A673 (cell line): Measurements from ENCODE around the gene LBR.

ENCODE experiments used
- CTCF ChIP-seq: fragments of 300-800, 200-600 bp; sonication (generic); conservative IDR thresholded peaks from 2 replicates; pipeline ENCODE4 v1.5.1; 2017; ENCODE audit warnings: low read depth, mild to moderate bottlenecking, antibody characterized with exemption, low read length, moderate library complexity, mixed read lengths
- EZH2 ChIP-seq: fragments of 200-600 bp; sonication (generic); IDR thresholded peaks from 2 replicates; pipeline ENCODE4 v1.6.1; 2017; ENCODE audit warnings: borderline replicate concordance, low read depth, mild to moderate bottlenecking, mixed read lengths, antibody characterized with exemption, low read length; ENCODE audit not compliant: poor library complexity, severe bottlenecking

GRCh38 chr1:225407755-225408154, 20.1 kb downstream of the LBR start:
- no peak for TF ChIP-seq CTCF
- no peak for TF ChIP-seq EZH2
